Measurements from ENCODE around the gene USP33. TPM values are rescaled to one million over a fixed set of nuclear protein-coding genes. Genes with fewer than 3 reads are reported as not detected.

USP33 gene
- total and polyA plus RNA-seq, 2 of the 13 experiments (the other 11 are each of a cell fraction or from before 2014, with no cell fraction given), result 32.0 to 49.1 TPM

DNA sequence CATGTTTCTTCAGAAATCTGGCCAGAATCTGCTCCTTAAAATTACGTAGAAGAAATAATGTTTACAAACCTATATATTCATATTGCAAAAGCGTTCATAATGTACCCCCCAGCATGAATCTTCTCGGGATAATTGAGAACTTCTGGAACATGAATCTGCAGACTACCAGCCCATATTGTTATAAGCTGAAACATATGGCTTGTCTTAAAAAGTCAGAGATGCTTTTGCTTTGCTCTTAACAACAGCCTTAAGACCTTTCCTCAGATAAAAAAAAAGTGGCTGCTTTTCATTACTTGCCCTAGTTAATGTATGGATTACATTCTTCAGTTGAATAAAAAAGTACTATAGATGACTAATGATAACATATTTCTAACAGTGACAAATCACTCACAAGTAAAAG lies 62.2 kb downstream of the USP33 start:
- Histone ChIP-seq H3K9ac (ENCODE audit: insufficient read depth, low read depth, low read length) (no peak overlapping the region), H3K27me3 (ENCODE audit: control insufficient read depth in 1 of 2, insufficient read depth in 2 of 2, low read length in 2 of 2) (no peaks in the 10 kb centered on the region), H2AFZ (ENCODE audit: low read length) (no peak overlapping the region), H3K4me1 (ENCODE audit: insufficient read depth, low read length) (no peaks in the 10 kb centered on the region), H3K36me3 (replicated peaks in 1 of 2; ENCODE audit: control insufficient read depth in 1 of 2, insufficient read depth in 2 of 2, low read length in 2 of 2) (peaks cover 0 to 2% of the 10 kb centered on the region in 2 experiments; a peak in 1 of 5 replicates), H3K9me3 (ENCODE audit: low read length) (no peaks in the 10 kb centered on the region), H4K20me1 (ENCODE audit: insufficient read depth, low read length) (no peaks in the 10 kb centered on the region), H3K4me3 (replicated peaks in 1 of 3; ENCODE audit: insufficient read depth in 1 of 3, low read depth in 2 of 3, low read length in 3 of 3) (no peak overlapping the region), H3K4me2 (ENCODE audit: low read depth, low read length) (no peak overlapping the region), H3K79me2 (ENCODE audit: insufficient read depth, low read length) (no peaks in the 10 kb centered on the region), H3K27ac (ENCODE audit: extremely low read length, insufficient read depth, low read length) (no peak overlapping the region)
- 88% methylated on average over 3 of the region's 3 CpGs for WGBS (ENCODE audit: low lambda C conversion rate)
- FAIRE-seq (no peak), DNase-seq (ENCODE audit: low spot score) (no peak), ATAC-seq (no peak)
- in situ Hi-C loops (cut with HindIII; ENCODE audit: extremely low pct_ligation_motif_present, low pct_unique_long_range_greater_than_20kb) (no loop called here), intact Hi-C loops (cut with micrococcal nuclease; ENCODE audit: unreplicated experiment) (no loop called here)
- TF ChIP-seq ZBTB21 (CRISPR knock-in tag; IDR thresholded peaks at IDR 0.05) (no peak), ZNF607 (CRISPR knock-in tag; IDR thresholded peaks at IDR 0.05; ENCODE audit: borderline replicate concordance) (no peak), ZMYM3 (CRISPR knock-in tag; IDR thresholded peaks at IDR 0.05) (no peak), ZFP37 (CRISPR knock-in tag; IDR thresholded peaks at IDR 0.05; ENCODE audit: borderline replicate concordance) (no peak)
- TF ChIP-seq, protein P1, sequence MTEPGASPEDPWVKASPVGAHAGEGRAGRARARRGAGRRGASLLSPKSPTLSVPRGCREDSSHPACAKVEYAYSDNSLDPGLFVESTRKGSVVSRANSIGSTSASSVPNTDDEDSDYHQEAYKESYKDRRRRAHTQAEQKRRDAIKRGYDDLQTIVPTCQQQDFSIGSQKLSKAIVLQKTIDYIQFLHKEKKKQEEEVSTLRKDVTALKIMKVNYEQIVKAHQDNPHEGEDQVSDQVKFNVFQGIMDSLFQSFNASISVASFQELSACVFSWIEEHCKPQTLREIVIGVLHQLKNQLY (CRISPR knock-in tag; IDR thresholded peaks at IDR 0.05), result no peak
- TF ChIP-seq, protein P2, sequence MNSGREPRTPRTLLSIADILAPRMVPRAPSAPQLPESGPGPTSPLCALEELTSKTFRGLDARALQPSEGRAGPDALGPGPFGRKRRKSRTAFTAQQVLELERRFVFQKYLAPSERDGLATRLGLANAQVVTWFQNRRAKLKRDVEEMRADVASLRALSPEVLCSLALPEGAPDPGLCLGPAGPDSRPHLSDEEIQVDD (CRISPR knock-in tag; IDR thresholded peaks at IDR 0.05; ENCODE audit: borderline replicate concordance), result no peak
- no TSS peak for BruUV-seq (replicated peaks)
- POLR2A ChIA-PET, result no interaction called here
- CTCF ChIA-PET (ENCODE audit: low intra/inter-chr PET ratio, low total read pairs), result no interaction called here

DNA sequence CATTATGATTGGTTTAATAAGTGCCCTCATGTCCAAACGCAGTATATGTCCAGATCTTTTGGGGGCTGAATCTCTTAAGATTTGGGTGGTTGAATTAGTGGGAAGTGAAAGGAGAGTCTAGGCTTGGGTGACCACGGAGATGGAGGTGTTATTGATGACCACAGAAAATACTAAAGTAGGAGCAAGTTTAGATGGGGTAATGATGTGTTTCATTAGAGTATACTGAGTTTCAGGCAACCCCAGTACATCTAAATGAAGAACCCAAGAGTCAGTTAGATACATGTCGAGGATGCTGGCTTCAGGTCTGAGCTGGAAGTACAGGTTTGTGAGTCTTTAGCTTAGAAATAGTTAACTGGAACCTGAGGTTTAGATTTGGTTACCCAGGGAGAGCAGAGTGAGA lies 70.7 kb downstream of the USP33 start:
- WGBS (ENCODE audit: low lambda C conversion rate), result 84% methylated on average over 3 of the region's 3 CpGs
- no peaks in the 10 kb centered on the region for H4K20me1 ChIP-seq (ENCODE audit: insufficient read depth, low read length)
- FAIRE-seq, result no peak
- TF ChIP-seq, protein P3, sequence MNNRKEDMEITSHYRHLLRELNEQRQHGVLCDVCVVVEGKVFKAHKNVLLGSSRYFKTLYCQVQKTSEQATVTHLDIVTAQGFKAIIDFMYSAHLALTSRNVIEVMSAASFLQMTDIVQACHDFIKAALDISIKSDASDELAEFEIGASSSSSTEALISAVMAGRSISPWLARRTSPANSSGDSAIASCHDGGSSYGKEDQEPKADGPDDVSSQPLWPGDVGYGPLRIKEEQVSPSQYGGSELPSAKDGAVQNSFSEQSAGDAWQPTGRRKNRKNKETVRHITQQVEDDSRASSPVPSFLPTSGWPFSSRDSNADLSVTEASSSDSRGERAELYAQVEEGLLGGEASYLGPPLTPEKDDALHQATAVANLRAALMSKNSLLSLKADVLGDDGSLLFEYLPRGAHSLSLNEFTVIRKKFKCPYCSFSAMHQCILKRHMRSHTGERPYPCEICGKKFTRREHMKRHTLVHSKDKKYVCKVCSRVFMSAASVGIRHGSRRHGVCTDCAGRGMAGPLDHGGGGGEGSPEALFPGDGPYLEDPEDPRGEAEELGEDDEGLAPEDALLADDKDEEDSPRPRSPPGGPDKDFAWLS (CRISPR knock-in tag; IDR thresholded peaks at IDR 0.05; ENCODE audit: borderline replicate concordance), result no peak
- TF ChIP-seq, protein P4, sequence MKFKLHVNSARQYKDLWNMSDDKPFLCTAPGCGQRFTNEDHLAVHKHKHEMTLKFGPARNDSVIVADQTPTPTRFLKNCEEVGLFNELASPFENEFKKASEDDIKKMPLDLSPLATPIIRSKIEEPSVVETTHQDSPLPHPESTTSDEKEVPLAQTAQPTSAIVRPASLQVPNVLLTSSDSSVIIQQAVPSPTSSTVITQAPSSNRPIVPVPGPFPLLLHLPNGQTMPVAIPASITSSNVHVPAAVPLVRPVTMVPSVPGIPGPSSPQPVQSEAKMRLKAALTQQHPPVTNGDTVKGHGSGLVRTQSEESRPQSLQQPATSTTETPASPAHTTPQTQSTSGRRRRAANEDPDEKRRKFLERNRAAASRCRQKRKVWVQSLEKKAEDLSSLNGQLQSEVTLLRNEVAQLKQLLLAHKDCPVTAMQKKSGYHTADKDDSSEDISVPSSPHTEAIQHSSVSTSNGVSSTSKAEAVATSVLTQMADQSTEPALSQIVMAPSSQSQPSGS (CRISPR knock-in tag; IDR thresholded peaks at IDR 0.05), result no peak
- no peak for TF ChIP-seq U2AF1 (optimal IDR thresholded peaks at IDR 0.05; ENCODE audit: low read depth, low read length)
- TF ChIP-seq ZNF737 (CRISPR knock-in tag; IDR thresholded peaks at IDR 0.05; ENCODE audit: borderline replicate concordance), result no peak
- no peak for TF ChIP-seq ZSCAN22 (CRISPR knock-in tag; IDR thresholded peaks at IDR 0.05)
- no peak for TF ChIP-seq NFKB2 (CRISPR knock-in tag; IDR thresholded peaks at IDR 0.05; ENCODE audit: borderline replicate concordance)
- TF ChIP-seq HNRNPK (IDR thresholded peaks at IDR 0.05; ENCODE audit: low read depth, low read length, poor library complexity, severe bottlenecking), result no peak

More for the DNA sequence above, 70.7 kb downstream of the USP33 start:
- BruUV-seq (replicated peaks), result no TSS peak
- in situ Hi-C loops (cut with HindIII; ENCODE audit: extremely low pct_ligation_motif_present, low pct_unique_long_range_greater_than_20kb), result no loop called here
- H3K9me3 ChIP-seq (ENCODE audit: low read length), result no peaks in the 10 kb centered on the region
- peaks cover 10% of the 10 kb centered on the region for H3K4me1 ChIP-seq (ENCODE audit: insufficient read depth, low read length)
- no peak overlapping the region for H3K4me2 ChIP-seq (ENCODE audit: low read depth, low read length)
- no peaks in the 10 kb centered on the region for H3K36me3 ChIP-seq (replicated peaks in 1 of 2; ENCODE audit: control insufficient read depth in 1 of 2, insufficient read depth in 2 of 2, low read length in 2 of 2)
- ATAC-seq (no peak), DNase-seq (ENCODE audit: low spot score) (no peak)
- no peak overlapping the region for H2AFZ ChIP-seq (ENCODE audit: low read length)
- no peaks in the 10 kb centered on the region for H3K27me3 ChIP-seq (ENCODE audit: control insufficient read depth in 1 of 2, insufficient read depth in 2 of 2, low read length in 2 of 2)
- H3K27ac ChIP-seq (ENCODE audit: extremely low read length, insufficient read depth, low read length), result no peak overlapping the region
- ChIA-PET POLR2A (no interaction called here), CTCF (ENCODE audit: low intra/inter-chr PET ratio, low total read pairs) (no interaction called here)
- no peak overlapping the region for H3K4me3 ChIP-seq (replicated peaks in 1 of 3; ENCODE audit: insufficient read depth in 1 of 3, low read depth in 2 of 3, low read length in 3 of 3)
- intact Hi-C loops (cut with micrococcal nuclease; ENCODE audit: unreplicated experiment), result no loop called here
- H3K79me2 ChIP-seq (ENCODE audit: insufficient read depth, low read length), result no peaks in the 10 kb centered on the region
- no peak overlapping the region for H3K9ac ChIP-seq (ENCODE audit: insufficient read depth, low read depth, low read length)
